ENCODE measurements around the gene HABP2. TPM values are rescaled to one million over a fixed set of nuclear protein-coding genes. Genes with fewer than 3 reads are reported as not detected.

Gene HABP2
- total and polyA plus RNA-seq, 9 of the 15 experiments (the other 6 are each of a cell fraction or from before 2014, with no cell fraction given) = 0.09 TPM; not detected in 8

- no peak for TF ChIP-seq CUX1 (CRISPR knock-in tag; IDR thresholded peaks at IDR 0.05)
Observed at GRCh38 chr10:113538151-113538550, 14.7 kb upstream of the HABP2 start (continued).

- FAIRE-seq (no peak), DNase-seq (ENCODE audit: extremely low read depth in 1 of 4, low spot score in 3 of 4) (no peak), ATAC-seq (no peak)
- ChIA-PET POLR2A (no interaction called here), CTCF (ENCODE audit: low intra/inter-chr PET ratio) (no interaction called here)
- Histone ChIP-seq H4K20me1 (replicated peaks; ENCODE audit: control insufficient read depth, insufficient read depth, low read length) (no peaks in the 10 kb centered on the region), H3K9ac (ENCODE audit: insufficient read depth in 1 of 2, low read depth in 2 of 2, low read length in 2 of 2) (no peak overlapping the region), H3K9me3 (replicated peaks; ENCODE audit: control insufficient read depth, insufficient read depth, low read depth, low read length) (no peaks in the 10 kb centered on the region), H2AFZ (ENCODE audit: low read depth, low read length) (no peak overlapping the region), H3K4me1 (replicated peaks in 1 of 2; ENCODE audit: control insufficient read depth in 2 of 2, insufficient read depth in 2 of 2, low read length in 2 of 2) (no peaks in the 10 kb centered on the region), H3K9me1 (ENCODE audit: control insufficient read depth, insufficient read depth, low read length) (no peaks in the 10 kb centered on the region), H3K27ac (ENCODE audit: extremely low read depth, low read depth, low read length) (no peak overlapping the region), H3K79me2 (ENCODE audit: control insufficient read depth, insufficient read depth, low read length) (no peaks in the 10 kb centered on the region), H3K27me3 (ENCODE audit: control insufficient read depth in 2 of 2, insufficient read depth in 2 of 2, low read length in 2 of 2) (peaks cover 0 to 6% of the 10 kb centered on the region in 2 experiments; a peak in 2 of 5 replicates), H3K4me3 (no peak overlapping the region), H3K4me2 (ENCODE audit: insufficient read depth, low read length) (no peak overlapping the region), H3K36me3 (ENCODE audit: control insufficient read depth, insufficient read depth, low read length) (no peaks in the 10 kb centered on the region)
- WGBS (ENCODE audit: insufficient coverage, low coverage, missing lambda C conversion rate) = 0% methylated on average over 3 of the region's 7 CpGs
- in situ Hi-C loops (cut with MboI) = no loop called here
- 0 out of 2 replicates have a peak, but pooled peaks have one; percentile 21 for TF ChIP-seq FOSL1 (tag; conservative IDR thresholded peaks at IDR 0.05)
- TF ChIP-seq ZNF280B (CRISPR knock-in tag; IDR thresholded peaks at IDR 0.05) = no peak
- BruUV-seq (replicated peaks) = no TSS peak
- intact Hi-C loops (cut with micrococcal nuclease) = no loop called here
Observed at GRCh38 chr10:113539789-113540188, 13.1 kb upstream of the HABP2 start.
